HCEC 1CT (cell line): ENCODE measurements around the gene LNPEP.
A peak's percentile ranks its signal among the peaks of the same experiment; 100 is the strongest.
"Not testable (repeated sequence)": the region's sequence is repeated elsewhere in the genome, so short reads cannot be mapped to it uniquely, and the experiment has no call there.

ENCODE experiments used
- DNase-seq: peaks from one replicate; pipeline ENCODE4 v3.0.0-alpha.2; 2017

The LNPEP gene

DNA sequence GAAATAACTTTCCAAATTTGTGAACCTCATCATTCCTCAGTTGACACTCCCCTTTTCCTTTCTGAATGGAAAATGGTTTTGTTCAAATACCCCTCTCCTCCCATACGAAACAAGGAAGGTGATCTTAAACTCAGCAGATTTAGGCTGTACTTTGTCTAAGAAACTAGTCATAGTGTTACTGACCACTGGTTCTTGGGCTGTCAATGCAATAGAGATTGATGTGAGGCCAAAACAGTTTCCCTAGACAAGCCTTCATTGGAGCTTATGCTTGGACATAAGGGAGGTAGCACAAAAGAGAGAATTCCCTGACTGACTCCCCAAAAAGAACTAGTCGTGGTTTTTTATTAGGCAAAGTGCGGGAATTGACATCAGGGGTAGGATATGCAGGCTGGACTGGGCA, 5.3 kb upstream of the LNPEP start:
- DNase-seq = no peak

DNA sequence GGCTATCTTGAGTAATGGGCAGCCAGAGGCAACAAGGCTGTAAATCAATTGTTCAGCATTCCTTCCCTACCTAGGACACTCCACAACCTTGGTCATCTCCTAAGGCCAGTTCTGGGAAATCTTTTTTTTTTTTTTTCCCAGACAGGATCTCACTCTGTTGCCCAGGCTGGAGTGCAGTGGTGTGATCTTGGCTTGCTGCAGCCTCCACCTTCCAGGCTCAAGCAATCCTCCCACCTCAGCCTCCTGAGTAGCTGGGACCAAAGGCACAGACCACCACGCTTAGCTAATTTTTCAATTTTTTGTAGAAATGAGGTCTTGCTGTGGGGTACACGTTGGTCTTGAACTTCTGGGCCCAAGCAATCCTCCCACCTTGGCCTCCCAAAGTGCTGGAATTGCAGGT, 4.8 kb upstream of the LNPEP start:
- DNase-seq = not testable (repeated sequence)

DNA sequence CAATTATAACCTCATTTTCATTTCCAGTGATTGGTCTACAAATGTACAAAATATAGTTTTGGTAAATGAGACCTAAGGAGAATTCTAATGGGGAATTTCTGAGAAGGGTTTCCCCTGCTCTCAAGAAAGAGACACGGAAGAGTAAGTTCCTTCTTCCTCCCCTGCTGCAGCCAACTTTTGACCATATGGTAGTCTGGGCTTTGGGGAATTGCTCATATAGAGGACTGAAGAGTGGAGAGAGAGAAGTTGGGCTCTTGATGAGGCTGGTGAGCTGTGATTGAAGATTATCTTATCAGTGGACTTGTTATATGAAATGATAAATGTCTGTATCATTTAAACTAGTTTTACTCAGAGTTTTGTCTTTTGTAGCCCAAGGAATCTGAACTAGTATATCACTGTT, 4.3 kb upstream of the LNPEP start:
- no peak for DNase-seq

DNA sequence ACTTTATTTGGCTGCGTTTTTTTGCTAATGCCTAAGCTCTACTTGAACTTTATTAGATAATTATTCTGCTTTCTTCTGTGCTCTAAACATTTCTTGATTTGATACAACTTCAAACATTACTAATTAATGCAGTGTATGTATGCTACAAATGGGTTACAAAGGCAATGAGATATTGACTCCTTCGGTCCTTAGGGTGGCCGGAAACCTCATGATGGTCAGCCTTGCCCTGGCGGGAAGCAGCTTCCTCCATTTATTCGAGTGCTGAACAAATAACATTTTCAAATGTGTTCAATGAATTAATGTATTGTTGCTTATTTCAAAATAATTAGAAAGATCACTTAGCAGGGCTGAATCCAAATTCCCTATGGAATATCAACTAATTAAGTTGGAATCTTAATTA, 3.9 kb upstream of the LNPEP start:
- DNase-seq = no peak

DNA sequence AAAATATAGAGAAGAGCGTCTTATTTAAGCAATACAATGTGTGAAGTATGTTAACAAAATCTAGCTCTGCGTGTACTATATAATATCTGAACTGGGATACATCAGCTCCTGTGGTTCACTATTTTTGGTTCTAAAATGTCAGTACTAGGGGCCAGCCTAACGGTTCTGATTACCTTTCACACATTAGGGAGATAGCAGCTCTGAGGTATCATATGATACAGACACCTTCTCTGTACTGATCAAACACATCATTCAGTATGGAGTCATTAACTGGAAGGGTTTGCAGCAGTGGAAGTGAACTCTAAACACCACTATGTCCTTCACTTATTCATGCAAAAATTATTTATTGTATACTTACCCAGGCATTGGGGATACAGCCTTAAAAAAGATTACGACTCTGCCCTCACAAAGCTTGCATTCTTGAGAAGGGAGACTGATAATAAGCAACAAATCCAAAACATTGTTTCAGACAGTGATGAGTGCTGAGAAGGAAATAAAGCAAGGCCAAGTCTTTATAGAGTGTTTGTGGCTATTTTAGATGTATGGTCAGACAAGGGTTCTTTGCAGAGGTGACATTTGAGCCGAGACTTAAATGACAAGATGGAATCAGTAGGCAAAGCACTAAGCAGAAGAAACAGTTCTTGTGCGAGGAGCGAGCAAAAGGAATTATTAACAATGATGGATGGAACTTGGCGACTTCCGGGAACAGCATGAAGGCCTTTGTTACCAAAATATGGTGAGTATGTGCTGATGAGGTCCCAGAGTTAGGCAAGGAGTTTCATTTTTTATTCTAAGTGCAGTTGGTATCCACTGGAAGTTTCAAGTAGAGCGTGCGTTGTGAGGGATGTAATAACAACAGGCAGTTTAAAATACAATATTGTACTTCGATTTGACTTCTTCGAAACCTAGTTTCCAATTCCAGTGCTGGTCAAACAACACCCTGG, 1.8 kb upstream of the LNPEP start:
- DNase-seq = peak; percentile 39

DNA sequence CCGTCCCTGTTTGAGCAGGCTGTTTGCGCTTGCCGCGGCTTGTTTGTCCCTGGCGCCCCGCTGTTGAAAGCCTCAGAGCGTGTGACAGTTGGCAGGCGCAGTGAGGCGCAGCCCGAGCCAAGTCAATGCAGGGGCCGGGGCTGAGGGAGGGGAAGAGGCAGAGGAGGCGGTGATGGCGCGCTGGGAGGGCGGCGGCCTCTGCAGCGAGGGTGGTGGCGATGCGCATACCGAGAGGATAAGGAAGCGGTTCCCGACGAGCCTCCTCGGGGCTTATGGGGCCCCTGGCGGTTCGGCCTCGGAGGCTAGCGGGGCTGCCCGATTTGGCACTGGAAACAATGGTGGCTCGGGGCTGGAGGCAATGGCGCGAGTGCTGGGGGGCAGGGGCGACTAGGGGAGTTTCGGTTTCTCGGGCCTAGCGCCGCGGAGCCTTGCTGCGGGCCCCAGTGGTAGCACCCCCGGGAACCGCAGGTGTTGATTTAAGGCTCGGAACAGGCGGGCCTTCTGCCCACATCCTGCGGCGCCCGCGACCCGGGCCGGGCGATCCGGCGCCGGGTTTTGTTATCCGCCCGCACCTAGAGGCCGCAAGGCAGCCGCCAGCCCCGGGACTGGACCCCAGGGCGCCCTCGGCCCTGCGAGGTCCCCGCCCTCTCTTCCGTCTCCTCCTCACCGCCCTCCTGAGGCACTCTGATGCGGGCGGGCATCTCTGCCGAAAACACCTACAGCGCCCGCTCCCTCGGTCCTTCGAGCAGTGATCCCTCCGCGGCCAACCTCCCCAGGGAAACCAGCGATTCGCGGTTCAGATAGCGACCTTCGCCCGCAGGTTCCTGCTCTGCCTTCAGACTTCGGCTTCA, 947 bp upstream of the LNPEP start:
- DNase-seq = peak; percentile 95

DNA sequence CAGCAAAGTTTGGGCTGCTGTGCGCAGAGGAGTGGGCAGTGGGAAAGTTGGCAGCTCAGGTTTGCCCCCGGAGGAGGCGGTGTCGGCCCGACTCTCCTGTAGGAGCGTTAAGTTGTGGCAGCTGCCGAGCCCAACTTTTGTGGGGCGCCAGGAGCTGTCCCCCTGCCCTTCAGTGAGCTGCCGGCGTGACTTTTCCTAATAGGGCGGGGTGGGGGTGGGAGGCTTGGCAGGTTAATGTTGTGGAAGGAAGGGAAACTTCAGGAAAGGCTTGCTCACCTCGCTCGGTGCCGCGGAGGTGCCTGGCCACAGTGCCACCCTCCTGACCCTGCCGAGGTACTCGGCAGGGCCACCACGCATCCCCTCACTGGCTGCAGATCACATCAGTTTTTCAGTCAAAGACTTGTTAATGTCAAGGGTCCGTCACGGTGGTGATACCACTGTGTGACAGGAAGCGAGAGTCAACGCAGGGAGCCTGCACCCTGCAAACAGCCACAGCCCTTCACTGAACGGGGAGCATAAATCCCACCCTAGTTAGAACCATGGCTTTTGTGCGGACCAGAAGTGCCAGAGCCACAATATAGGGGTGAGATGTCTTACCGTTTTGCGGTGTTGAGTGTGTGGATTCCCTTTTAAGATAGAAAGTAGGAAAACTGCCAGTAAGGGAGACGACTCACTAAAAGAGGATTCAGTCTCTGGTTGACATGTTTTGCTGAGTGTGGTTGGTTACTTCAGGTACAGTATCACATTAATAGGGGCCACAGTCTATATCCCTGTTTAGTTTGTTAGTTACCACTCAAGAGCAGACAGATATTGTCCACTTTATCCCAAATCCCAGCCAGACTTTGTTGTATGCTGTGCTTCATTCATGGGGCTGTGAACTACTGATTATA, 796 bp downstream of the LNPEP start:
- peak; percentile 20 for DNase-seq

DNA sequence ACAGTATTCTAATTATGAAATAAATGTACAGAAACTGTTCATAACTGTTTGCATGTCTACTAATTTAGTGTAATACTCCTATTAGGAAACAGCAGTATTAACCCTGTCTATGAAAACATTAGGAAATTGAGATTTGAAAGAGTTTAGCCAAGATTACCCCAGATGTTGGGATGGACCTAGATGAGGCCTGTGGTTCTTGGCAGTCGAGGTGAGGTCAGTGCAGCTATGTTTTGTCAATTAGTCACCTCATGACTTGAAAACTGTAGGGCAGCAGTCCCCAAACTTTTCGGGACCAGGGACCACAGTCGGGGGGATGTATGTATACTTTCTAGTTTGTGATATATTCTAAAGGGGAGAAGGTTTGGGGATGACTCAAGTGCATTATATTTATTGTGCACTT, 4.7 kb downstream of the LNPEP start:
- peak; percentile 41 for DNase-seq

DNA sequence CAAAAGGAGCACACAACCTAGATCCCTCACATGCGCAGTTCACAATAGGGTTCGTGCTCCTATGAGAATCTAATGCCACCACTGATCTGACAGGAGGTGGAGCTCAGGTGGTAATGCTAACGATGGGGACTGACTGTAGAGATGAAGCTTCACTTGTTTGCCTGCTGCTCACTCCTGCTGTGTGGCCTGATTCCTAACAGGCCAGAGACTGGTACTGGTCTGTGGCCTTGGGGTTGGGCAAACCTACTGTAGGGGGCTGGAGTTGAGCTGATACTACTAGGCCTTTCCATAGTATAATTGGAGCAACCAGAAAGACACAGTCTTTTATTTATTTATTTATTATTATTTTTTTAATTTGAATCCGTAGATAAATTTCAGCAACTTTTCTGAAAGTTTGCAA, 5.3 kb downstream of the LNPEP start:
- DNase-seq = no peak

DNA sequence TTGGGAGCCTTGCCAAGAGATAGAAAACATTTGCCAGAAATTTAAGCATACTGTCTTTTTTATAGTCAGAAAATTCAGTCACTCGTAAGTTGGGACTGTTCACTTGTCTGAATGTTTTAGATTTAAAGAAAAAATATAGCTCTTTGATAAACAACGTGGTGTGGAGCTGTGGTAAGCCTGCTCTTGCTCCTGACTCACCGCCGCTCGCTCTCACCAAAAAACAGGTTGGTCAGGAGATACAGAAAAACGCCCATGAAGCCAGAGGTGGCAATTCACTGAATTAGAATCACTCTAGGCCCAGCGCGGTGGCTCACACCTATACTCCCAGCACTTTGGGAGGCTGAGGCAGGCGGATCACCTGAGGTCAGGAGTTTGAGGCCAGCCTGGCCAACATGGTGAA, 6.2 kb downstream of the LNPEP start:
- DNase-seq = no peak

DNA sequence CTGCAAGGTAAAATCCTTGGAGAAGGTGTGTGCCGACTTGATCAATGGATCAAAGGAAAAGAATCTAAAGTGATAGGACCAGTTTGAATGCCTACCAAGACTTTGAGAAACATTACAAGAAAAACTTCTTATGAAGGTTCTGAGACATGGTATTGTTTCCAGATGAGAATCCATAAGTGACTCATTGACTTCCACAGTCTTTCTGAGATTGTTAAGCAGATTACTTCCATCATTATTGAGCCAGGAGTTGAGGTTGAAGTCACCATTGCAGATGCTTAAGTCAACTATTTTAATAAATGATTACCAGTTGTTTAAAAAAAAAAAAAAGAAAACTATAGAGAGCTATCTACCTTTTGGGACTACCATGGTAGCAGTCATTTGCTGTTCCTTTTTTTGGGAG, 7.0 kb downstream of the LNPEP start:
- no peak for DNase-seq

DNA sequence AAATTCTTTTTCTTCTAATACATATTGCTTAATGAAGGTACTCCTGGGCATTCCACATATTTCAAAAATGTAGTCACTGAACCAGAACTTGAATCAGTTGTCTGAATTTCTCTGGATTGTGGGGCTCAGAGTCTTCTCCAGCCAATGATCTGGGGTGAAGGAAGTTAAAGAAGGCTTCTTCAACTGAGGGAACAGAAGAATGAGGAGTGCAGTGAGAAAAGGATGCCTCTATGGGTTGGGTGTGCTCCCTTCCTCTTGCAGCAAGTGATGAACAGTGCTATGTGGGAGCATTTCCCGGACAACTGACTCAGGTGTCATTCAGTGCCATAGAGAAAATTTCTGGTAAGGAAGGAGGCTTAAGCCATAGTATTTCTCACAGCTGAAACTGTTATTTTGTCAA, 7.9 kb downstream of the LNPEP start:
- DNase-seq = no peak

DNA sequence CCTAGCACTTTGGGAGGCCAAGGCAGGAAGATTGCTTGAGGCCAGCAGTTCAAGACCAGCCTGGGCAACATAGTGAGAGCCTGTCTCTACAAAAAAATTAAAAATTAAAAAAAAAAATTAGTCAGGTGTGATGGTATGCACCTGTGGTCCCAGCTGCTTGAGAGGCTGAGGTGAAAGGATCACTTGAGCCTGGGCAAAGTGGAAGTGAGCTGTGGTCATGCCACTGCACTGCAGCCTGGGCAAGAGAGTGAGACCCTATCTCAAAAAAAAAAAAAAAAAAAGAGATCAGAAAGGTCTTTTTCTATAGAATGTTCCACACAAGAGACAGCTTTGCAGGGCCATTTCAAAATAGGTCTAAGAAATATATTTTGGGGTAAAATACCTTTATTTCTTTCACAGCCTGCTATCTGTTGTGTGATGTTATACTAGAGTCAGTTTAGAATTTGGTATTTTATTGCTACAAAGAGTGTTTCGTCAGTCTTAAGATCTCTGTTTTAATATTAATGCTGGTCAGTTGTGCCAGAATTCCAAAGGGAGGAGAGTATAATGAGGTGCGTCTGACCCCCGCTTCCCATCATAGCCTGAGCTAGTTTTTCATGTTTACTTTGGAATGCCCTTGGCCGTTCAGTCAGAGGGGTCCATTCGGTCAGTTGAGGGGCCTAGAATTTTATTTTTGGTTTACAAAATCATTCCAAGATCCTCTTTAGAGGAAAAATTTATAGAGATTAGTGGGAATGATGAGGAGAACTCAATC, 9.4 kb downstream of the LNPEP start:
- no peak for DNase-seq

DNA sequence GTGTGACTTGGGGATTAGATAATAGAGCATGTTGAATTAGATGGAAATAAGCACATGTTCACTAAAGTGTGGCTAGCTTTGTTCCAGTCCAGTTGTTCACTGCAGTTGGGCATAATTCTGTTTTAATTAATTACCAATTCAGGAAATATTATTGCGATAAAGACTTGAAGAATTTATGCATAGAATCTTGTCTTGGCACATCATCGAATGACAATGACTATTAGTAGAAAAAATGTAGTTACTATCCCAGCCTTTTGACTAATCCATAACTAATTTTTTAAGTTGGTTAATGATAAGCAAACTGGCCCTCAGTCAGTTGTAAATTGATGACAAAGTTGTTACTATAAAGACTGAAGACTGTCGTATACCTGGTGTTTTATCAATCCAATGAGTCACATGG, 10.5 kb downstream of the LNPEP start:
- no peak for DNase-seq

DNA sequence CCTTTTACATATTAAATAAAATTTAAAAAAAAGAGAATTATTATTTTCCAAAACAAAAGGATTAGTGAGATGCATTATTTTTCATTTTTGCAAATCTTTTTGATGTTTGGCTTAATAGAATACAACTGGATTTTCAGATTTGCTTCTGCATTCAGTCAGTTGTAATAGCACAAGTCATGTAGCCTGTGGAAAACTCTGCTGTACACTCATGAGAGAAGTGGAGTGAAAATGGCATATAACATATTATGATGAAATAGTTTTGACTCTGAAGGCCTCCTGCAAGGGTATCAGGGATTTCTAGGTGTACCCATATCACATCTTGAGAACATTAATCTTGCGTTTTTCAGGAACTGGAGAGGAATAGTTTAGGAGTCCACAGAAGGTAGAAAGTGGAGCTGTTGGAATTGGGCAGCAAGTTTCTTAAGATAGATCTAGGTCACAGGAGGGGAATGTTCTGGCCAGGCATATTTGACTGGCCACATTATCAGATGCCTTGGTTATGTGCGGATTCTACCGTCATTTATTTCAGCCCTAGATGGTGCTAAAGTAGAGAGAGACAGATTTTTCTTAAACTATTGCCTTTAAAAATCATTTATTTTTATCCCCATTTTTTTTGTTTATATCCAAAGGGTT, 16.4 kb downstream of the LNPEP start:
- DNase-seq = no peak

DNA sequence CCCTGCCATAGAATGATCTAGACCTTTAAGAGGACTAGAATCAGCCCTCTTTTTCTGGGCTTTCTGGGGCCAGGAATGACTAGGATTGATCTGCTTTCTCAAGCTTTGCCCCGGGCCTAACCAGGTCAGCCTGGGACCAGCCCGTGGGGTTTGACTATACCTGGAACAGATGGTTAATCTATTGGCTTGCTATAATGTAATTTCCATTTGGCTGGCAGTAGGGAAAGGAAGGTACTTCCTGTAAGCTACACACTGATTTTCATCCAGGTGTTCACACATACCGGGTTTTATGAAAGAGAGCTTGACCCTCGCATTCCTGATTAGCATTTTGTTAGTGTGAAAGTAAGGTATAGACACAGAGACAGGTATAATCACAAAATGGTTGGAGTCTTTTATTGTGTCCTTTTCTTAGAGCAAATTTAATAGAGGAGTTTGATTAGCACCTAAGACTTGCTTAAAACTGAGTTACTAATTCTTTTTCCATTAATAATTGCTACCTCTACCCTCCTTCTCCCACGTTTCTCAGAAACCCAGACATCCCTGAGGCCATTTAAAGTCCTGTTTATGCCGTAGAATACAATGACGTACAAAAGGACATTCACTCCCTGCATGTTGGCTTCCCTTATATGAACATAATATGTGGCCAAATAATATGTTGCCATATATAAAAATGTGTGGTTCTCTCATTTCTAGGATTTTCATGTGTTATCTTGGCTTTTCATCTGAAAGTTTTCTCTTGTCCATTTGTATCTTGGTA, 17.3 kb downstream of the LNPEP start:
- DNase-seq = no peak

DNA sequence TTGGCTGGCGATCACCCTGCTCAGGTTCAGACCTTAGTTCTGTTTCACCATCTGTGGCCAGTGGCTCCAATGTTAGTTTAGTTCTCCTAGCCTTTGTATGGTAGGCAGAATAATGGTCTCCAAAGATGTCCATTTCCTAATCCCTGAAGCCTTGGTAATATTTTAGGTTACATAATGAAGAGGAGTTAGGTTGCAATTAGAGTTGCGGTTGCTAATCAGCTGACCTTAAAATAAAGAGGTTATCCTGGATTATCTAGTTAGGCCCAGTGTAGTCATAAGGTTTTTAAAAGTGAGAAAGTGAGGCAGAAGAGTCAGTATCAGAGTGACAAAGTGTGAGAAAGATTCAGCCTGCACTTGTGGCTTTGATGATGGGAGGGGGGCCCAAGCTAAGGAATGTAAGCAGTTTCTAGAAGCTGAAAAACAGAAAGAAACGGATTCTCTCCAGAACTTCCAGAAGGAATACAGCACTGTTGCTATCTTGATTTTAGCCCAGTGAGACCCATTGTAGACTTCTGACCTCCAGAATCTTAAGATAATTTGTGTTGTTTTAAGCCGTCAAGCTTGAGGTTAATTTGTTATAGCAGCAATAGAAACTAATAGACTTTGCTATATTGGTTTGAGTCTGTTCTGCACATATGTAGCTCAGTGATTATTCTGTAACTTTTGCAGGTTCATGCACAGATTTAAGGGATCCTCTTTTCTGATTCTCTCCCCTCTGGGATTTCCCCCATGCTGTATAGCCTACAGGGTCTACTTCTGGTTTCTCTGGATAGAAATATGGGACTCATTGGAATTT, 21.6 kb downstream of the LNPEP start:
- DNase-seq = no peak

DNA sequence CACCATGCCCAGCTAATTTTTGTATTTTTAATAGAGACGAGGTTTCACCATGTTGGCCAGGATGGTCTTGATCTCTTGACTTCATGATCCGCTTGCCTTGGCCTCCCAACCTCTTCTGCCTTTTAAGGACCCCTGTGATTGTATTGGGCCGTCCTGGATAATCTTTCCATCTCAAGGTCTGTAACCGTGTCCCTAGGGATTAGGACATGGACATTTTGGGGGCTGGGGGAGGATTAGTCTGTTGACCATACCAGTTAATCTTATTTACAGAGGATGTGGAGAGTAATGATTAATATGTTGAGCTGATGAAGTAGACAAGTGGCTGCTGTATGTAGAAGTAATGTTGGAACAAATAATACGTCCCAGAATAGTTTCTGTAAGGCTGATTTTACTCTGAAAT, 23.1 kb downstream of the LNPEP start:
- no peak for DNase-seq

DNA sequence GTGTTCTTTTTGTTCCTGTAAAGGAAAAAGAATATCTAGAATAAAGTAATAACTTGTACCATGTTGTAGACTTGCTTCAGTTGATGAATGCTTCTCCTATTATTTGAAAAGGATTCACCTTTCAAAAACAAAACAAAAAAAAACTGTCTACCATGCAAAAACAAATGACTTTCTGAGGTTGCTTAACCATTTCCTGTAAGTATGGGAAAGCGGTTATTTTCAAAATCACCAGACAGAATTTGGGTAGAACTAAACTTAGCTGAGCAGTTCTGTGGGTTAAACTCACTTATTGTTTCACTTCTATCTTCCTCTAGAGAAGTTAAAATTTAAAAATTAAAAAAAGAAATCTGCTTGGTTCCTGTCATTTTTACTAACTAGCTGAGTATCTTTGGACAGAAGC, 25.2 kb downstream of the LNPEP start:
- no peak for DNase-seq

DNA sequence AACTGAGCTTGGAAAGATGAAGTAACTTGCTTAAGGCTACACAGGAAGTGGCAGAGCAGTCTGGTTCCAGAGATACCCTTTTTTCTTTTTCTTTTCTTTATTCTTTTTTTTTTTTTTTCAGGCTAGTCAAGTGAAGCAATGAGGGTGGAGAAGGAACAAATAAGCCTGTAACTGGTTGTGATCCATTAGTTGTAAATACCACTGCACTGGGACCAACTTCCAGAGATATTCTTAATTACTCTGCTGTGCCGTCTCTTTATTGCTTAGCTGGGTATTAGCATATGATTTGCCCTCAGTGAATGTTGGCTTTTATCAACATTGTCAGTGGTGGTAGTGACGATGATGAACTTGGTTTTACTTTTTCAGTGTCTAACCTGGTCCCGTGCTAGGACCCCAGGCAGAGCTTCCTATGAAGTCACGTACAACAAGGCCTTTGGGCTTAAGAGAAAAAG, 26.7 kb downstream of the LNPEP start:
- no peak for DNase-seq
